ENCODE results near the gene ITPR3. TPM values are rescaled to one million over a fixed set of nuclear protein-coding genes. Genes with fewer than 3 reads are reported as not detected.

Gene ITPR3
- total RNA-seq, 2 donors from 2014 or later, result 29.6 to 33.3 TPM

DNA sequence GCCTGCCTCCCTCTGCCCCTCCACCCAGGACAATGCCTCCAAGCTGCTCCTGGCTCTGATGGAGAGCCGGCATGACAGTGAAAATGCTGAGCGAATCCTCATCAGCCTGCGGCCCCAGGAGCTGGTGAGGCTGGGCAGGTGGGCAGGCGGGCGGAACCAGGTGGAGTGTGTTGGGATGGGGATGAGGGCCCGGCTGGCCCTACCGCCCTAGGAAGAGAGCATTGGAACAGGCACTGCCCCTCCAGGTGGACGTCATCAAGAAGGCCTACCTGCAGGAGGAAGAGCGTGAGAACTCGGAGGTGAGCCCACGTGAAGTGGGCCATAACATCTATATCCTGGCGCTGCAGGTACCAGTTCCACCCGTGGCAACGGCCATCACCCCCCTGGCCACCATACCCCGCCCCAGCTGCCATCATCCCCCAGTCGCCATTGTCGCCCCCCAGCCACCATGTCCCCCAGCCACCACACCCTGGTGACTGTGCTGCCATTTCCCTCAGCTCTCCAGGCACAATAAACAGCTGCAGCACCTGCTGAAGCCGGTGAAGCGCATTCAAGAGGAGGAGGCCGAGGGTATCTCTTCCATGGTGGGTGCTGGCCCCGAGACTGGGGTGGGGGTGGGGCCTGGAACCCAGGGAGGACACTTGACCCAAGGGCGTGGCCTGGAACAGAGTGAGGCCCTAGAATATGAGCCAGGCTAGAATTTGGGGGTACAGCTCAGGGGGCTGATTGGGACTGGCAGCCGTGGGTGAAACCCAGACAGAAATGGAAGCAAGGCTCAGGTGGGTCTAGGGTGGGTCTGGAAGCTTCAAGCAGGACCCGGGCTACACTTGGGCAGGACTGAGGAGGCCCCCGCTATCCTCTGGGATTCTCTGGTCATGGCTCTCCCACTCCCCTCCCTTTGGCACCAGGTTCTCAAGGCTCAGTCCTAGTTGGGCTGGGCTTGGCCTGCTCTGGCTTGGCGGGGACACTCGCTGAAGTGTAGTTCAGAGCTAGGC, 66.2 kb downstream of the ITPR3 start:
- no peaks in the 10 kb centered on the region for H3K9me3 Mint-ChIP-seq
- peaks cover 5% of the 10 kb centered on the region for H3K4me1 Mint-ChIP-seq
- peaks cover 4% of the 10 kb centered on the region for H3K36me3 ChIP-seq (ENCODE audit: control insufficient read depth, insufficient read depth, low read length)
- no peak overlapping the region for H3K4me3 ChIP-seq (ENCODE audit: low read length)
- WGBS, 2 experiments (ENCODE audit: insufficient coverage in 1 of 2, insufficient read length in 1 of 2), result 88 to 96% methylated on average over 10 to 27 of the region's 27 CpGs
- H3K9me3 ChIP-seq (ENCODE audit: control insufficient read depth, low read length), result no peaks in the 10 kb centered on the region
- H3K36me3 Mint-ChIP-seq (ENCODE audit: low read depth), result peaks cover 58% of the 10 kb centered on the region
- H3K27ac Mint-ChIP-seq, result no peak overlapping the region
- H3K27me3 Mint-ChIP-seq (ENCODE audit: insufficient read depth), result no peaks in the 10 kb centered on the region
- H3K4me3 Mint-ChIP-seq, result no peak overlapping the region
- DNase-seq, result no peak
- H3K9ac ChIP-seq (ENCODE audit: extremely low read depth, low read length, poor library complexity, severe bottlenecking), result no peak overlapping the region
- TF ChIP-seq, protein P1, sequence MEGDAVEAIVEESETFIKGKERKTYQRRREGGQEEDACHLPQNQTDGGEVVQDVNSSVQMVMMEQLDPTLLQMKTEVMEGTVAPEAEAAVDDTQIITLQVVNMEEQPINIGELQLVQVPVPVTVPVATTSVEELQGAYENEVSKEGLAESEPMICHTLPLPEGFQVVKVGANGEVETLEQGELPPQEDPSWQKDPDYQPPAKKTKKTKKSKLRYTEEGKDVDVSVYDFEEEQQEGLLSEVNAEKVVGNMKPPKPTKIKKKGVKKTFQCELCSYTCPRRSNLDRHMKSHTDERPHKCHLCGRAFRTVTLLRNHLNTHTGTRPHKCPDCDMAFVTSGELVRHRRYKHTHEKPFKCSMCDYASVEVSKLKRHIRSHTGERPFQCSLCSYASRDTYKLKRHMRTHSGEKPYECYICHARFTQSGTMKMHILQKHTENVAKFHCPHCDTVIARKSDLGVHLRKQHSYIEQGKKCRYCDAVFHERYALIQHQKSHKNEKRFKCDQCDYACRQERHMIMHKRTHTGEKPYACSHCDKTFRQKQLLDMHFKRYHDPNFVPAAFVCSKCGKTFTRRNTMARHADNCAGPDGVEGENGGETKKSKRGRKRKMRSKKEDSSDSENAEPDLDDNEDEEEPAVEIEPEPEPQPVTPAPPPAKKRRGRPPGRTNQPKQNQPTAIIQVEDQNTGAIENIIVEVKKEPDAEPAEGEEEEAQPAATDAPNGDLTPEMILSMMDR (conservative IDR thresholded peaks at IDR 0.05), result no peak
- H3K4me1 ChIP-seq (ENCODE audit: control insufficient read depth, insufficient read depth, low read length), result peaks cover 3% of the 10 kb centered on the region
- no peak overlapping the region for H3K27ac ChIP-seq (ENCODE audit: low read depth, low read length)
- no peaks in the 10 kb centered on the region for H3K27me3 ChIP-seq (ENCODE audit: control insufficient read depth, insufficient read depth, low read length, poor library complexity, severe bottlenecking)

DNA sequence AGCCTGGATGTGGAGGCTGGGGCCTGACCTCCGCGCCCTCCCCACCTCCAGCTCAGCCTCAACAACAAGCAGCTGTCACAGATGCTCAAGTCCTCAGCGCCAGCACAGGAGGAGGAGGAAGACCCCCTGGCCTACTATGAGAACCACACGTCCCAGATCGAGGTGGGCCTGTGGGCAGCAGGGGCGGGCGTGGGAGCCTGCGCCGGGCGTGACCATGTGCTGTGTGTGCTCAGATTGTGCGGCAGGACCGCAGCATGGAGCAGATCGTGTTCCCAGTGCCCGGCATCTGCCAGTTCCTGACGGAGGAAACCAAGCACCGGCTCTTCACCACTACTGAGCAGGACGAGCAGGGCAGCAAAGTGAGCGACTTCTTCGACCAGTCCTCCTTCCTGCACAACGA, 66.9 kb downstream of the ITPR3 start:
- H3K27me3 ChIP-seq (ENCODE audit: control insufficient read depth, insufficient read depth, low read length, poor library complexity, severe bottlenecking), result no peaks in the 10 kb centered on the region
- peaks cover 8% of the 10 kb centered on the region for H3K36me3 ChIP-seq (ENCODE audit: control insufficient read depth, insufficient read depth, low read length)
- Mint-ChIP-seq H3K36me3 (ENCODE audit: low read depth) (peaks cover 62% of the 10 kb centered on the region), H3K27me3 (ENCODE audit: insufficient read depth) (no peaks in the 10 kb centered on the region), H3K4me3 (no peak overlapping the region), H3K4me1 (peaks cover 9% of the 10 kb centered on the region), H3K27ac (no peak overlapping the region), H3K9me3 (no peaks in the 10 kb centered on the region)
- no peak for DNase-seq
- peaks cover 3% of the 10 kb centered on the region for H3K4me1 ChIP-seq (ENCODE audit: control insufficient read depth, insufficient read depth, low read length)
- H3K4me3 ChIP-seq (ENCODE audit: low read length), result no peak overlapping the region
- TF ChIP-seq, protein P1 (conservative IDR thresholded peaks at IDR 0.05), result no peak
- 92 to 96% methylated on average over 10 to 20 of the region's 20 CpGs for WGBS, 2 experiments (ENCODE audit: insufficient coverage in 1 of 2, insufficient read length in 1 of 2)
- H3K9me3 ChIP-seq (ENCODE audit: control insufficient read depth, low read length), result no peaks in the 10 kb centered on the region
- H3K9ac ChIP-seq (ENCODE audit: extremely low read depth, low read length, poor library complexity, severe bottlenecking), result no peak overlapping the region
- no peak overlapping the region for H3K27ac ChIP-seq (ENCODE audit: low read depth, low read length)

DNA sequence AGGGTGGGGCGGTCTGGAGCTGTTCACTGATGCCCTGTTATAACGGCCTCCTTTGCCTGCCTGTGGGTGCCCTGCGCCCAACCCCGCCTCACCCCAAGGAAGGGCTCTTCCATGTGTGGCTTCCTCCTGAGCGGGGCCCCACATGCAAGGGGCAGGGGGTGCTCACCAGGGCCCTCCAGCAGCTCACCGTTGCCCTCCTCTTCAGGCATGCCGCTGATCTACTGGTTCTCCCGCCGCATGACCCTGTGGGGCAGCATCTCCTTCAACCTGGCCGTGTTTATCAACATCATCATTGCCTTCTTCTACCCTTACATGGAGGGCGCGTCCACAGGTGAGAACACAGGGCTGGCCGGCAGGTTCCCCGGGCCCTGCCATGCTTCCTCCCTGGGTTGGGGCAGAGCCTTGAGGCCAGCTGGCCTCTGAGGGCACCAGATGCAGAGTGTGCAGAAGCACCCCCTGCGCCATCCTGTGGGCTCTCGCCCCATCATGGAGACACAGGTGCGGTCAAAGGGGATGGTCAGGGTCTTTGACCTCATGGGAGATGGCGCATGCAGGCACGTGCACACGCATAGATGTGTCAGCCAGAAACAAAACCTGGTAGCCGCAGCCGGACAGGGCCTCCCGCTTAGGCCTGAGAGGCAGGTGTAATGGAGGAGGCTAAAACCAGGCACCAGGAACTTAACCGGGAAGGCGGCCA, 67.5 kb downstream of the ITPR3 start:
- TF ChIP-seq, protein P1 (conservative IDR thresholded peaks at IDR 0.05), result no peak
- H3K36me3 ChIP-seq (ENCODE audit: control insufficient read depth, insufficient read depth, low read length), result peaks cover 11% of the 10 kb centered on the region

More for the DNA sequence above, 67.5 kb downstream of the ITPR3 start:
- DNase-seq, result no peak
- Histone ChIP-seq H3K9me3 (ENCODE audit: control insufficient read depth, low read length) (no peaks in the 10 kb centered on the region), H3K27ac (ENCODE audit: low read depth, low read length) (no peak overlapping the region), H3K9ac (ENCODE audit: extremely low read depth, low read length, poor library complexity, severe bottlenecking) (no peak overlapping the region), H3K4me3 (ENCODE audit: low read length) (no peak overlapping the region), H3K27me3 (ENCODE audit: control insufficient read depth, insufficient read depth, low read length, poor library complexity, severe bottlenecking) (no peaks in the 10 kb centered on the region), H3K4me1 (ENCODE audit: control insufficient read depth, insufficient read depth, low read length) (peaks cover 3% of the 10 kb centered on the region)
- H3K4me1 Mint-ChIP-seq, result peaks cover 9% of the 10 kb centered on the region
- no peak overlapping the region for H3K27ac Mint-ChIP-seq
- H3K9me3 Mint-ChIP-seq, result no peaks in the 10 kb centered on the region
- 94 to 95% methylated on average over 14 to 25 of the region's 25 CpGs for WGBS, 2 experiments (ENCODE audit: insufficient coverage in 1 of 2, insufficient read length in 1 of 2)
- no peak overlapping the region for H3K4me3 Mint-ChIP-seq
- no peaks in the 10 kb centered on the region for H3K27me3 Mint-ChIP-seq (ENCODE audit: insufficient read depth)
- H3K36me3 Mint-ChIP-seq (ENCODE audit: low read depth), result peaks cover 60% of the 10 kb centered on the region

Measured in endodermal cell (in vitro differentiated cells).